ENCODE data around the gene GALNT2.

- no peak for TF ChIP-seq POLR2A (conservative IDR thresholded peaks at IDR 0.05)
- TF ChIP-seq SPI1 (IDR thresholded peaks at IDR 0.05; ENCODE audit: borderline replicate concordance, low read depth, low read length): no peak
- no peak for TF ChIP-seq HDAC2 (IDR thresholded peaks at IDR 0.05)
- no peak for TF ChIP-seq EP300 (IDR thresholded peaks at IDR 0.05; ENCODE audit: low read length)
- TF ChIP-seq, protein P1, sequence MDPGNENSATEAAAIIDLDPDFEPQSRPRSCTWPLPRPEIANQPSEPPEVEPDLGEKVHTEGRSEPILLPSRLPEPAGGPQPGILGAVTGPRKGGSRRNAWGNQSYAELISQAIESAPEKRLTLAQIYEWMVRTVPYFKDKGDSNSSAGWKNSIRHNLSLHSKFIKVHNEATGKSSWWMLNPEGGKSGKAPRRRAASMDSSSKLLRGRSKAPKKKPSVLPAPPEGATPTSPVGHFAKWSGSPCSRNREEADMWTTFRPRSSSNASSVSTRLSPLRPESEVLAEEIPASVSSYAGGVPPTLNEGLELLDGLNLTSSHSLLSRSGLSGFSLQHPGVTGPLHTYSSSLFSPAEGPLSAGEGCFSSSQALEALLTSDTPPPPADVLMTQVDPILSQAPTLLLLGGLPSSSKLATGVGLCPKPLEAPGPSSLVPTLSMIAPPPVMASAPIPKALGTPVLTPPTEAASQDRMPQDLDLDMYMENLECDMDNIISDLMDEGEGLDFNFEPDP (CRISPR knock-in tag; IDR thresholded peaks at IDR 0.05): no peak
- TF ChIP-seq CBFB (CRISPR knock-in tag; IDR thresholded peaks at IDR 0.05): no peak
- TF ChIP-seq, protein P2, sequence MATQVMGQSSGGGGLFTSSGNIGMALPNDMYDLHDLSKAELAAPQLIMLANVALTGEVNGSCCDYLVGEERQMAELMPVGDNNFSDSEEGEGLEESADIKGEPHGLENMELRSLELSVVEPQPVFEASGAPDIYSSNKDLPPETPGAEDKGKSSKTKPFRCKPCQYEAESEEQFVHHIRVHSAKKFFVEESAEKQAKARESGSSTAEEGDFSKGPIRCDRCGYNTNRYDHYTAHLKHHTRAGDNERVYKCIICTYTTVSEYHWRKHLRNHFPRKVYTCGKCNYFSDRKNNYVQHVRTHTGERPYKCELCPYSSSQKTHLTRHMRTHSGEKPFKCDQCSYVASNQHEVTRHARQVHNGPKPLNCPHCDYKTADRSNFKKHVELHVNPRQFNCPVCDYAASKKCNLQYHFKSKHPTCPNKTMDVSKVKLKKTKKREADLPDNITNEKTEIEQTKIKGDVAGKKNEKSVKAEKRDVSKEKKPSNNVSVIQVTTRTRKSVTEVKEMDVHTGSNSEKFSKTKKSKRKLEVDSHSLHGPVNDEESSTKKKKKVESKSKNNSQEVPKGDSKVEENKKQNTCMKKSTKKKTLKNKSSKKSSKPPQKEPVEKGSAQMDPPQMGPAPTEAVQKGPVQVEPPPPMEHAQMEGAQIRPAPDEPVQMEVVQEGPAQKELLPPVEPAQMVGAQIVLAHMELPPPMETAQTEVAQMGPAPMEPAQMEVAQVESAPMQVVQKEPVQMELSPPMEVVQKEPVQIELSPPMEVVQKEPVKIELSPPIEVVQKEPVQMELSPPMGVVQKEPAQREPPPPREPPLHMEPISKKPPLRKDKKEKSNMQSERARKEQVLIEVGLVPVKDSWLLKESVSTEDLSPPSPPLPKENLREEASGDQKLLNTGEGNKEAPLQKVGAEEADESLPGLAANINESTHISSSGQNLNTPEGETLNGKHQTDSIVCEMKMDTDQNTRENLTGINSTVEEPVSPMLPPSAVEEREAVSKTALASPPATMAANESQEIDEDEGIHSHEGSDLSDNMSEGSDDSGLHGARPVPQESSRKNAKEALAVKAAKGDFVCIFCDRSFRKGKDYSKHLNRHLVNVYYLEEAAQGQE (IDR thresholded peaks at IDR 0.05; ENCODE audit: borderline replicate concordance): no peak
- TF ChIP-seq, protein P2 (CRISPR knock-in tag; IDR thresholded peaks at IDR 0.05; ENCODE audit: low read depth): no peak
- TF ChIP-seq TCF7L2 (IDR thresholded peaks at IDR 0.05; ENCODE audit: low read depth, low read length): no peak
- TF ChIP-seq KAT8 (IDR thresholded peaks at IDR 0.05; ENCODE audit: low read depth): no peak
- TF ChIP-seq ATF1 (CRISPR knock-in tag; IDR thresholded peaks at IDR 0.05): no peak
- TF ChIP-seq ATF1 (tag; IDR thresholded peaks at IDR 0.05): no peak
- no peak for TF ChIP-seq TBL1XR1 (IDR thresholded peaks at IDR 0.05; ENCODE audit: low read length in 2 of 2)
- no peak for TF ChIP-seq TEAD1 (CRISPR knock-in tag; IDR thresholded peaks at IDR 0.05)
These were observed 225.8 kb downstream of the GALNT2 start for GRCh38 chr1:230292689-230293389.

Measured in K562 (cell line).